Mammary epithelial cell (primary cell): Measurements from ENCODE around the gene DNMT3A.

Experiments
- CTCF ChIP-seq, 2 donors: IDR thresholded peaks in 1 of 2; conservative IDR thresholded peaks in 1 of 2; 2 replicates each; pipeline ENCODE4 v1.5.1; 2011 to 2012; ENCODE audit warnings: inconsistent platforms in 2 of 2, low read length in 2 of 2, mild to moderate bottlenecking in 2 of 2, control low read depth in 1 of 2, low read depth in 1 of 2; ENCODE audit not compliant: insufficient read depth in 1 of 2; ENCODE audit errors: extremely low read depth in 1 of 2
- EZH2 ChIP-seq: IDR thresholded peaks from 2 replicates; pipeline ENCODE4 v1.6.1; 2012; ENCODE audit warnings: low read length, inconsistent platforms, borderline replicate concordance

- TF ChIP-seq CTCF (conservative IDR thresholded peaks at IDR 0.05 in 1 of 2, IDR thresholded peaks at IDR 0.05 in 1 of 2; ENCODE audit: extremely low read depth in 1 of 2, insufficient read depth in 1 of 2, low read depth in 1 of 2, low read length in 2 of 2): no peak
- no peak for TF ChIP-seq EZH2
Observed at GRCh38 chr2:25369876-25370275, 28.2 kb upstream of the DNMT3A start.
